GM21423 (cell line): Measurements from ENCODE around the gene CLEC16A.

Experiments
- ATAC-seq: cut with Tn5 transposase; IDR thresholded peaks from one replicate; pipeline ENCODE4 v1.9.1; 2021; ENCODE audit warnings: mild to moderate bottlenecking, moderate library complexity; ENCODE audit not compliant: unreplicated experiment

Gene CLEC16A

DNA sequence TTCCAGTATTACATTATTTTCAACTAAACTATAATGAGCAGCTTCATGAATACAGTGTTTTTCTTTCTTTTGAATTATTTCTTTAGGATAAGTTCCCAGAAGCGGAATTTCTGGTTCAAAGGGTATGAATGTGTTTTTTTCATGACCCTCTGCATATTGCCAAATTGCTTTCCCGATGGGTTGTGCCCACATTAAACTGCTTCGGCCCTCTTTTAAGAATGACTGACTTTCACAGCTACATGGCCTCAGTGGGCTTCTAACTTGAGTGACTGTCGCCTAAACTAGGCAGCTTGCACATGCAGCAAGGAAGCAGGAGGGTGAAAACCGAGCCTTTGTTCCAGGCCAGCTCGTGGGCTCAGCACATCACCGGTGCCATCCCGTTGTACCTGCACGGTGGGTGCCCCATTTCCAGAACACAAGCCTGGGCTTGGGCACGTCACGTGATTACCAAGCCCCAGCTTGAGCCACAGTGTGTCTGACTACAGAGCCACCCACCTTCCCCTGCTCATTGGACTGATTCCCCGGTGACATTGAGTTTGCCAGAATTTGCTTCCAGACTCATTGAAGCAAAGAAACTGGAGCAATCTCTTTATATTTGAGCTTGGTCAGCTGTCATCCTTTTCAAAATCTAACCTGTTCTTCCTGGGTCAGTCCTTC lies 112.8 kb downstream of the CLEC16A start:
- no peak for ATAC-seq

DNA sequence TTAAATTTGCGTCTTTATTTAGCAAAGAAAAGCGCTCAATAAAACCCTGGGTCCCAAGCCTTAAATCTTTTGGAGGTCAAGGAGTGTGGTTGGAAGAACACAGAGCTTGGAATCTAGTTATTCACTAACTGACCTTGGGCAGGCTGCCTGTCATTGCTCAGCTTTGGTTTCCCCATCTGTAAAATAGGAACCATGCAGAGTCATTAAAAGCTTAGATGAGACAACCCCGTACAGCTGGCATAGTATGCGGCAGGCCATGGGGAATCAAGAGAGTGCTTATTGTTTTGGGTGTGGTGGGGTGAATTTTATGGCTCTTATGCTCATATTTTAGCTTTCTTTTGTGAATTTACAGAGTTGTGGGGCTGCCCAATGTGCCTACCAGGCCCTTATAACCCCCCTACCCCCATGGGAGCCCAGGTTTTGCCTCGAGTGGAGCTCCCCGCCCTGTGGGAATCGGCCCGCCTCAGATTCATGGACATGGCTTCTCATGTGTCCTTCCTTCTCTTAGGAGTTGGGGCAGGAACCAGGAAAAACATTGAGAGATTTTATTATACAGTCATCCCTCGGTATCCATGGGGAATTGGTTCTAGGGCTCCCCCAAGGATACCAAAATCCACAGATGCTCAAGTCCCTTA lies 113.5 kb downstream of the CLEC16A start:
- ATAC-seq: no peak

DNA sequence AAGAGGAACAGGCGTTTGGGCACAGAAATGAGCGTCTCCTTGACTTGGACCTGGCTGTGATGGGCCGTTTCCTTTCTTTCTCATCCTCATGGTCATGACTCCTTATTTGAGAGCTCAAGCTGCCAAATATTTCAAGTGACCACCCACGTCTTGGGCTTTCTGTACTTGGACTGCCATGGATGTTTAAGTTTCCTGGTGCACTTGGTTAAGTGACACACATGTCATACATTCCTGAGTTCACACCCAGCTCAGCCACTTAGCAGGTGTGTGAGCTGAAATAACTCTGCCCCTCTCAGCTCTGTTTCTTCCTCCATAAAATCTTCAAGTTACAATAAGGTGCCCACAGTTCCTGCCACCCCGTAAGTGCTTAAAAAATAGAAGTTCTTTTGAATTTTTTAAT lies 114.5 kb downstream of the CLEC16A start:
- no peak for ATAC-seq

DNA sequence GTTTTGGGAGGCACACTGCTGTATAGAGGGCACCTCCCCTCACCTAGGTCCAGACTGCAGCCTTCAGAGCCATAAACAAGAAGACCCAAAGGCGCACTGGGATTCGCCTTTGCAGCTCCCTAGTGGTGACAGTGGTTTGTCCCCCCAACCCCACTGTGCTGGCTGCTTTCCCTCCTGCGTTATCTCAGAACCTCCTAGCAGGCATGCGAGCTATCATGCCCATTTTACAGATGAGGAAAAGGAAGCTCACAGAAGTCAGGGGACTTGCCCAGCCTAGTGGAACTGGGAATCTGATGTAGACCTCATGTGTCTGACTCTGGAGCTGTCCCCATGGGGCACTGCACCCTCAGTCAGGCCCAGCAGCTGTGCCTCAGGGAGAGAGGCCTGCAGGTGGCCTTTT lies 115.2 kb downstream of the CLEC16A start:
- no peak for ATAC-seq

DNA sequence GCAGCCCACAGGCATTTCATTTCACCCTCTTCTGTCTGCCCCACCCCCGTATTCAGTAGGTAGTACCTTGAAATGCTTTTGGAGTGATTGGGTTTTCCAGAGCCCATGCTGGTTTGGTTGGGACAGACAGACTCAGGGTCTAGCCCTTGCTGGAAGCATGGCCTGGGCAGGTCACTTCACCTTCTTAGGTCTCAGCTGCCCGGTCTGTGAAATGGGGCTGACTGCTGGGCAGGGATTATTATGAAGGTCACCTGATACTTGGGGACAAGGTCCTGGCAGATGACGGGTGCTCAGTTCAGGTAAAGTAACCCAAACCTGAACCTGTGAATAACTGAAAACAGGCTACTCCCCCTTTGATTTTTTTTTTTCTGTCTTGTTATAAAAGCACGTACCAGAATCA lies 116.0 kb downstream of the CLEC16A start:
- ATAC-seq: no peak

DNA sequence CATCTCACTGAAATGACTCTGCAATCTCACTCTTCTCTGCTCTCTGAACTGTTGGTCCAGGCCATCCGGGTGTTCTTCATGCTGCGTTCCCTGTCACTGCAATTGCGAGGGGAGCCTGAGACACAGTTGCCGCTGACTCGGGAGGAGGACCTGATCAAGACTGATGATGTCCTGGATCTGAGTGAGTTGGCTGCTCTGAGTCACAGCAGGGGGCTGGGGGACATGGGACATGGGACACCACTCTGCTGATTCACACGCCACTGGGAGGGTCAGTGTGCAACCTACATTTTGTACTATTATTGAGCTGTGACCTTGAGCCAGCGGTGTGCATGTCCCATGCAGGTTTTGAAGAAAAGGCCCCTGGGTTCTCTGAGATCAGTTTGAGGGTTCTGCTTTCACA lies 116.5 kb downstream of the CLEC16A start:
- ATAC-seq: no peak

DNA sequence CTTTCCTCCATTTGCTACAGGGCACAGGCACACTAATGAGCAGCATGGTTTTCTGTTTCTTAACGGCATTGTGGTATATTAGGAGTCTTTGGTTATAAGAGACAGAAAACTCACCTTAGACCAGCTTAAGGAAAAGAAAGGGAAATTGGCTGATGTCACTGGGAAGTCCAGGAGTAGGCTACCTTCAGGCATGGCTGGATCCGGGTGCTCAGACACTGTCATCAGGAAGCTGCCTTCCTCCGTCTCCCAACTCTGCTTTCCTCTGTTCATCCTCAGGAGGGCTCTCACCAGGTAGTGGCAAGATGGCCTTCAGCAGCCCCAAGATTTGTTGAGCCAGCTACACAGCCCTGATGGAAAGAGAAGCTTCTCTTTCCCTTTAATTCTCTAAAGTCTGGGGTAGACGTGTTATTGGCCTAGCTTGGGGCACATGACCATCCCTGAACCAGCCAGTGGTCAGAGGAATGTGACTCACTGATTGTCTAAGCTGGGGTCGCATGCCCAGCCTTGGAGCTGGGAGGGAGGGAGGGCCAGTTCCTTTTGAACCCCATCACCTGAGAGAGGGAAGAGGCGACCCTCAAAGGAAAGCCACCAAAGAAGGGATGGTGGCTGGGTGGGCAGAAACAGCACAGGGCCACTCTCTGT lies 117.4 kb downstream of the CLEC16A start:
- no peak for ATAC-seq

DNA sequence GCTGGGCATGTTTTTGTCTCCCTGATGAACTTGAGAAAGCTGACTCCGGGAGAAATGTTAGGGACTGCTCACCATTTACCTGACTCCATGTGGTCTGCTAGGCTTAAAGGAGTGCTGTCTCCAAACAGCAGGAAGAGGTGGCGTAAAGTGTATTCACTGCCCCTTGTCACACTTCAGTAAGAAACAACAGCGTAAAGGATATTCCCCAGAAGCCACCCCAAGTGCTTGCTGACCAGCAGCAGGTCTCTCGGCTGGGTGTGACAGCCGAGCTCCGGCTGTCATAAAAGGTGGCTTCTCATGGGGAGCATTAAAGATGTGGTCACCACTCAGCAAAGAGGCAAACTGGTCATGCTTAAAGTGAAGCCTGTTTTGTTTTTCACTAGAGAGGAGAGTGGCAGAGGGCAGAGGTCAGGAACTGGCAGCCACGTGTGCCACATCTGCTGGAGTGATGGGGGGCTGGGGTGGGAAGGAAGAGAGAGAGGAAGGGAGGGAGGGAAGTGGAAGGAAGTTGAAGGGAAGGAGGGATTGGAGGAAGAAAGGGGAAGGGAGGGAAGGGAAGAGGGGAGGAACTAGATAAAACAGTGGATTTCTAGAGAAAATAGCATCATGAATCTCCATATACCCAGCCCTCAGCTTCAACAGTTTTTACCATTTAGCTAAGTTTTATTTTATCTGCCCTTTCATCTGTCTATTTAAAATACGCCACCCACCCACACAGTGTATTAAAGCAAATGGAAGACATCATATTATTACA lies 119.3 kb downstream of the CLEC16A start:
- no peak for ATAC-seq

DNA sequence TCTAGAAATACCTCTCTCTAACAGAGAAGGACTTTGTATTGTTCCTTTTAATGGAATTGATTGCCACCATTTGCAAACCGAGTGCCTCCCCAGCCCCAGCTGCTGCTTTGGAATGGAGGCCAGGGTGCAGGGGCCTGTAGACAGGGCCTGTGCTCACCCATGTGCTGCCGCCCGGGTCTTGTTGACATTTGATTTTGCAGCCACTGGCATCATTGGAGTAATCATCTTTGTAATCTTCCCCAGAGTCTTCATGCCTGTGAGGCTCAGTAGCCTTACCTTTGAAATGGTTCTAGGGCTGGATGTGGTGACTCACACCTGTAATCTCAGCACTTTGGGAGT lies 119.8 kb downstream of the CLEC16A start:
- ATAC-seq: no peak

DNA sequence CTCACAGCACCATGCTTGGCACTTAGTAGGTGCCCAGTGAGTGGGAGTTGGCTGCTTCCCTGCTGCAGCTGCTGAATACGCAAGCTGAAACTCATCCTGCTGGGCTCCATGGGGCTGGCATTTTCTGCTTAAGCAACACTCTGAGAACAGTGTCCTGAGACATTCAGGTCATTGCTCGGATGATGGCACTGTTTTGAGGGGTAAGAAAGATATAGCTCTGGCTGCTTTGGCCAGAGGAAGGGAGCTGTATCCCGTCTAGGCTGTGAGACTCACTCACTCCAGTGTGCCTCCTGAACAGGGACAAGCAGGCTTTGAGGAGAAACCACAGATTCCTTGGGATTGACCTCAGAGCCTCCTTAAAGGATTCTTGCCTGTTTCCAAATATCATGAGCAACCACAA lies 120.5 kb downstream of the CLEC16A start:
- no peak for ATAC-seq

DNA sequence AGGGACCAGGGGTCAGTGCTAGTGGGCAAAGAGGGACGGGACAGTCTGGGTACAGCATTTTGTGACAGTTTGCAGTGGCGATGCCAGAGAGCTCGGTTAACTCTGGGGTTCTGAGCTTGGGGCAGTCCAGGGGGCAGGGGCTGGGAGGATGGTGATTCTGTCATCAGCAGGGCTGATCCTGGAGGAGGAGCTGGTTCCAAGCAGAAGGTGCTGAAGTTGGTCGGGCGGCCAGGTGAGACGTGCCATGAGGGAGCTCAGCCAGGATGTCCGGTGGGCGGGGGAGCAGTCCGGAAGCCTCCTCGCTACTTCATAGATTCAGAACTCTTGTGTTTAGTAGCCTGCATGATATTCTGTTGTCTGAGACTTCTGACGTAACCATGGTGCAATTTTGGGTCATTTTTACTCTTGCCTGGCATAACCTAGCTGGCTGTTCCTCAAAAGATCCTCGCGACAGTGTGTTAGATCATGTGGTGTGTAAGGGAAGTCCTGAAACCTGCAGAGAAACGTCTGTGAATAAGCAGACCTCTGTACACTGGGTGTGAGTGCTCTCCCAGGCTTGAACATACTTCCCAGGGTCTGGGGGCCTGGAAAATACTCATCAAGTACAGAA lies 122.0 kb downstream of the CLEC16A start:
- ATAC-seq: no peak

DNA sequence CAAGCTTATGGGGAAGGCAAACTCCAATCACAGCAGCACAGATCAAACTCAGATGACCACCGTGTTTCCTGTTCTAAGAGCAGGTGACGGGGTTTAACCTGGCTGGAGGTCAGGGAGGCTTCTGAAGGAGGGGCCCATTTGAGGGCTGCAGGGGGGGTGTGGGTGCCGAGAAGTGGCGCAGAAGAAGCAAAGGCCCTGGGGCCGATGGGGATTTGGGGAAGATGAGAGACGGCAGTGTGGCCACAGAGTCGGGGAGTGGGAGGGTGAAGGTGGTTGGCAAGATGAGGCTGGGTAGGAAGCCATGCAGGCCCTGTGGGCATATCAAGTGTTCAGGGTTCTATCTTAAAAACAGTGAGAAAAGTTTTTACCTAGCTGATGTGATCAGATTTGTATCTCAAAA lies 122.9 kb downstream of the CLEC16A start:
- ATAC-seq: no peak

DNA sequence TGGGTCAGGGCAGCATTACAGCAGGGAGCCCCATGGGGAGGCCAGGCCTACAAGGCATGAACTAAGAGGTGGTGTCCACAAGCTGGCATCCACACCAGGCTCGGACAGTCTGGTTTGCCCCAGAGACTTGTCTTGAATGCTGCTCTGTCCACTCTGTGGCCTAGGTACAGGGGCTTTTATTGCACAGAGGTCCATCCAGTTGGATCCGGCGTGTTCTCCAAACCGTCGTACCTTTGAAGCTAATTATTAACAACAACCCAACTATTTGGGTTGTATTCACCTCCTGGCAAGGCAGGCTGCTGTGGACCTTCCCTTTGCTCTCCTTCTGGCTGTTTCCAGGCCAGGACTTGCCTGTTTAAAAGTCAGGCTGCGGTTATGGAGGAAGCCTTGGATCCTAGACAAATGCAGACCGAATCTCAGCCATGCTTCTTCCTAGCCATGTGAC lies 123.4 kb downstream of the CLEC16A start:
- no peak for ATAC-seq

DNA sequence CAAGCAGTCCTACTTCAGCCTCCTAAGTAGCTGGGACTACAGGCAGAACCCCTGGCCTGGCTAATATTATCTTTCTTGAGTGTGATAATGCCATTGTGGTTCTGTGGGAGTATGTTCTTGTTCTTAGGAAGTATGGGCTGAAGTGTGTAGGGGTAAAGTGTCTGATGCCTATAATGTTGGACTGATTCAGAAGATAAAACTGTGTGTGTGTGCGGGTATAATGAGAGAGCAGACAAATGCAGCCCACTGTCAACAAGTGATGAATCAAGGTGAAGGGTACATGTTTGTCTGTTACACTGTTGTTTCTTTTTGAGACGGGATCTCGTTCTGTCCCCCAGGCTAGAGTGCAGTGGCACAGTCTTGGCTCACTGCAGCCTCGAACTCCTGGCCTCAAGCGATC lies 127.5 kb downstream of the CLEC16A start:
- no peak for ATAC-seq

DNA sequence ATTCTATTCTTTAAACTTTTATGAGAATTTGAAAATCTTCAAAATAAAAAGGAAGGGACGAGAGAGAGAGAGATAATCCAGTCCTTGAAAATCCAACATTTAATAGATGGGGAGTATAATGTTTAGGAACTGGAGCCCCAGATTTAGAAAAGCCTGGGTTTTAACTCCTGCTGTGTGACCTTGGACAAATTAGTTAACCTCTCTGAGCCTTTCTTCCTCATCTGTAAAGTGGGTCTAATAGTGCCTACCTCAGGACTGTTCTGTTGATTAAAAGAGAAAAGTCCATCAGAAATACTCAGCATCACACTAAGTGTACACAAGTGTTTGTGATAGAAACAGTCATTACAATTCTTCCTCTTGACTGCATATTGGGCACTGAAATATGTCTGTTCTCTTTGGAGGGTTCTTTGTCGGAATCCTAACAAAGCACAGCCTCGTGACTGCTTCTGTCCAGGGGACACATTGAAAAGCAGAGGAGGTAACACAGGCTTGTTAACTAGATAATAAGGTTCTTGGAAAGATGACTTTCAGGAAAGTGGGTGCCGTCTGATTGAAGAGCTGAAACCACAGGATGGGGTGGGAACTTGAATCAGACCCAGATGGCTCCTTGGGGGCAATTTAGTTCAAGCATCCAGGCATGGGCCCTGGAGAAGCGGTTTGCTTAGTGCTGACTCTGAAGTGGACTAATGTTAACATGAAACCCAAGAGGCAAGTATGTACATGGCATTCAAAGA lies 128.2 kb downstream of the CLEC16A start:
- ATAC-seq: no peak

DNA sequence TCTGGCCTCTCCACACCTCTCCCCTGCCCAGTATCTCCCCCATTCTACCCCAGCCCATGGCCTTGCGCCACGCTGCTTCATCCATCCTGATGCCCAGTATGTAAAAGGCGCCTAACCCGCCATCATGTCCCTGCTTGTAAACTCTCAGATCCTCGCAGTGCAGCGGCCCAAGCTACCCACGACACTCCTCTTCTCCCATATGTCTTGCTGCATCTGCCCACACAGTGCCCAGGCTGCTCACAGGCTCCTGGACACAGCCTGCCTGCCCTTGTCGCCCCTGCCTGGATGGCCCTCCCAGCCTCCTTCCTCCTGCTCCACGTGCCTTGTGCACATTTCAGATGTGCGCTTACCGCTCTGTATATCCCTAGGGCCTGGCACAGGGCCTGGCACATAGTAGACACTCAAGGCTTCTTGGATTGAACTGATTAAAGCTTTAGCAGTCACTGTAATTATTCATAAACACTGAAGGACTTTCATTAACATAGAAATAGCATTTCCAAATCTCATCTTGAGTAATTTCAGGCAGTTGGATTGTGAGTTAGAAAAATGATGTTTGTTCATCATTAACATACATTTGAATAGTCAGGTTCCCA lies 129.1 kb downstream of the CLEC16A start:
- ATAC-seq: no peak

DNA sequence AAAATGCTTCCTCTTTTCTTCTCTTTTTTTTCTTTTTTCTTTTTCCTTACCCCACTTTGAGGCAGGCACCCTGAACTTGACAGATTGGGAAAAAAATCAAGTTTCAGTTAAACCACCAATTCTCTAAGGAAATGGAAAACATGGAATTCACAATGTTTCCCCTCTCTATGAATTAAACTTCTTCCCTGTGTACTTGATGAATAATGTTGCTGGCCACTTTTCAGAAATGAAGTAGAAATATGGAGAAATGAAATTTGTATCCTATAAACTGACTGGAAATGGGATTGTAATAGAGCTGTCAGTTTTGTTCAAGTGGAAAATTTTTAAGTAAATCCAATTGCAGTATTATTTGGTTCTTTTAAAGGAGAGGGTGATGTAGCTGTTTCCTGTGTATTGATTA lies 129.8 kb downstream of the CLEC16A start:
- ATAC-seq: no peak

DNA sequence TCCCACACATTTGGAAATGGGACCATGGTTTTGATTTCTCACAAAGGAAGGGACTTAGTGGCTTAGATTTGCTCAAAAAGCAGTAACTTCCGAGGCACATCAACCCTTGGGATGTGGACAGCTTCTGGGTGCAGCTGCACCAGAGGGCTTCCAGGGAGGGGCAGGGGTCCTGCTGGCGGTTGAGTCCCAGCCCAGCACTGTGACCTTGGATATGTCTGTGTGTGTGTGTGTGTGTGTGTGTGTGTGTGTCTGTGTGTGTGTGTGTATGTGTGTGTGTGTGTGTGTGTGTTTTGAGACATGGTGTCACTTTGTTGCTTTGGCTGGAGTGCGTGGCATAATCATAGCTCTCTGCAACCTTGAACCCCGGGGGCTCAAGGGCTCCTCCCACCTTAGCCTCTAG lies 130.8 kb downstream of the CLEC16A start:
- ATAC-seq: no peak

DNA sequence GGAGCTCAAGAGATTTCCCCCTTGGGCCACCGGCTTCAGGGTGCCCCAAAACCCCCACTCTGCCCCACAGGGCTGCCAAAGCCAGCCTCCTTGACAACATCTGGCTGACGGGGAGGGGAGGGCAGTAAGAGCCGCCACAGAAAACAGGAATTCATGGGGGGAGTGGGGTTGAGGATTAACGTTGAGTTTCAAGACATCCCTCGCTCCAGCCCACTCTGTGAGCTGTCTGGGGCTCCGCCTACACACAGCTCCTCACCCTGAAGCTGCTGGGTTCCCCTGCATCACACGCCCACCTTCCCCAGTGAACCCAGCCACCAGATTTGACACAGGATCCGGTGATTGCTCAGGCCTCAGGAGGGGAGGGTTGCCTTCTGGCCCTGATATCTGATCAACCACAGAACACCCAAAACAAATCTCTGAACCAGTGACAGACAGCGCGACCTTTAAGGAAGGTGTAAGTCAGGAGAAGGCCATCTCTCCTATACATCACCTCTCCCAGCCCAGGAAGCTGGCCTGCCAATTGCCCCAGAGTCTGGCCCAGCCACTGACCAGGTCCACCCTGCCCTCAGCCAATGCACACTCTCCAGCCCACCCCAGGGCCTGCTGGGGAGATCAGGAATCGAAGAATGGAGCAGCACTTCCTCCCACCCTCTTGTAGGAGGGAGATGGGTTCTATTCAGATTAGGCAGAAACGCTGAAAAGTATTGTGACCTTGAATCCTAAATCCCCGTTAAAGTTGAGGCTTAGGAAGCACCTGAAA lies 132.1 kb downstream of the CLEC16A start:
- peak; percentile 50 for ATAC-seq
